DOHH2 (cell line): ENCODE results near the gene BRINP3.

Experiments used
- EZH2phosphoT487 ChIP-seq: fragments of 200-600 bp; sonication (generic); IDR thresholded peaks from 2 replicates; pipeline ENCODE4 v1.6.1; 2017; ENCODE audit warnings: borderline replicate concordance, mild to moderate bottlenecking, antibody characterized with exemption, low read length, moderate library complexity, mixed read lengths
- TF ChIP-seq, protein P1 (sequence below): fragments of 200-600 bp; sonication (generic); IDR thresholded peaks from one replicate; pipeline ENCODE4 v1.5.1; 2014; ENCODE audit warnings: antibody characterized with exemption, mild to moderate bottlenecking, low read depth, low read length; ENCODE audit not compliant: poor library complexity, severe bottlenecking

DNA sequence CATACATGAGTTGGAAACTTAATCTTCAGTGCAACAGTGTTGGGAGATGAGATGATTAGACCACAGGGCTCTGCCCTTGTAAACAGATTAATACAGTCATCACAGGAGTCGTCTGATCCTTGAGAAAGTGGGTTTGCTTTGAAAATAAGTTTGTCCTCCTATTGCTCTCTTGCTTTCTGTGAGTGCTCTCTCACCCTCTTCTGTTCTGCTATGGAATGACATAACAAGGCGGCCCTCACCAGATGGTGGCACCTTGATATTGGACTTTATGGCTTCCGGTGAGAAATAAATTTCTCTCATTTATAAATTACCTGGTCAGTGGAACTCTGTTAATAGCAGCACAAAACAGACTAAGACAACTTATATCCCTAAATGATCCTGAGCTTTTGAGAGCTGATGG, 353.6 kb downstream of the BRINP3 start:
- TF ChIP-seq, protein P1, sequence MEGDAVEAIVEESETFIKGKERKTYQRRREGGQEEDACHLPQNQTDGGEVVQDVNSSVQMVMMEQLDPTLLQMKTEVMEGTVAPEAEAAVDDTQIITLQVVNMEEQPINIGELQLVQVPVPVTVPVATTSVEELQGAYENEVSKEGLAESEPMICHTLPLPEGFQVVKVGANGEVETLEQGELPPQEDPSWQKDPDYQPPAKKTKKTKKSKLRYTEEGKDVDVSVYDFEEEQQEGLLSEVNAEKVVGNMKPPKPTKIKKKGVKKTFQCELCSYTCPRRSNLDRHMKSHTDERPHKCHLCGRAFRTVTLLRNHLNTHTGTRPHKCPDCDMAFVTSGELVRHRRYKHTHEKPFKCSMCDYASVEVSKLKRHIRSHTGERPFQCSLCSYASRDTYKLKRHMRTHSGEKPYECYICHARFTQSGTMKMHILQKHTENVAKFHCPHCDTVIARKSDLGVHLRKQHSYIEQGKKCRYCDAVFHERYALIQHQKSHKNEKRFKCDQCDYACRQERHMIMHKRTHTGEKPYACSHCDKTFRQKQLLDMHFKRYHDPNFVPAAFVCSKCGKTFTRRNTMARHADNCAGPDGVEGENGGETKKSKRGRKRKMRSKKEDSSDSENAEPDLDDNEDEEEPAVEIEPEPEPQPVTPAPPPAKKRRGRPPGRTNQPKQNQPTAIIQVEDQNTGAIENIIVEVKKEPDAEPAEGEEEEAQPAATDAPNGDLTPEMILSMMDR: no peak
- no peak for TF ChIP-seq EZH2phosphoT487
